GM12878 (cell line): Measurements from ENCODE around the gene PTPRD. TPM values are rescaled to one million over a fixed set of nuclear protein-coding genes. Genes with fewer than 3 reads are reported as not detected.

ENCODE experiments used
- ATAC-seq: fragments of 200-7000 bp; cut with Tn5 transposase; 3 replicates; pipeline ENCODE4 v1.9.1; 2020; ENCODE audit warnings: mild to moderate bottlenecking, moderate library complexity
- BruUV-seq: library from RNA; stranded (reverse); fragments of 400-500 nt; replicated peaks from 2 replicates; lab custom pipeline; 2021; lab: Mats Ljungman, UMichigan
- CTCF ChIA-PET: fragments of 300-600 bp; sonication (Branson Sonifier 250); formaldehyde crosslinking; extraction: SDS; loops from one replicate; lab custom pipeline; 2021; ENCODE audit warnings: inconsistent platforms; lab: Yijun Ruan, JAX
- POLR2A ChIA-PET: fragments of 350-600 bp; formaldehyde crosslinking; extraction: SDS; loops from one replicate; lab custom pipeline; 2021; ENCODE audit warnings: inconsistent platforms; lab: Charles Lee
- RAD21 ChIA-PET: fragments of 300-600 bp; sonication (Branson Sonifier 250); formaldehyde crosslinking; loops from one replicate; lab custom pipeline; 2023; ENCODE audit warnings: antibody characterized with exemption; ENCODE audit not compliant: unreplicated experiment; lab: Charles Lee
- SMC1A ChIA-PET: fragments of 300-600 bp; sonication (Branson Sonifier 250); formaldehyde crosslinking; loops from one replicate; lab custom pipeline; 2023; ENCODE audit not compliant: unreplicated experiment, uncharacterized antibody; lab: Charles Lee
- DNase-seq: peaks from one replicate; pipeline ENCODE4 v3.0.0-alpha.2; 2011; ENCODE audit warnings: low read depth, low spot score
- FAIRE-seq: peaks from 3 replicates; lab custom pipeline; 2011; peaks lifted over from hg19 to GRCh38; lab: Jason Lieb, UNC
- H2AFZ ChIP-seq: 2 replicates; pipeline ENCODE4 v1.6.0; 2011; ENCODE audit warnings: low read depth, low read length, control low read depth; ENCODE audit not compliant: control insufficient read depth
- H3K27ac ChIP-seq: 2 replicates; pipeline ENCODE4 v1.5.1; 2011; ENCODE audit warnings: control low read depth; ENCODE audit not compliant: control insufficient read depth, insufficient read depth
- H3K27me3 ChIP-seq, 2 experiments: replicated peaks in 1 of 2; 2 replicates each; pipeline versions ENCODE4 v1.6.0 to v1.6.1; 2011; ENCODE audit warnings: low read length in 1 of 2; ENCODE audit not compliant: control insufficient read depth in 2 of 2, insufficient read depth in 2 of 2
- H3K36me3 ChIP-seq, 2 experiments: 2 replicates each; pipeline ENCODE4 v1.5.1; 2011; ENCODE audit warnings: low read length in 1 of 2; ENCODE audit not compliant: control insufficient read depth in 2 of 2, insufficient read depth in 2 of 2
- H3K4me1 ChIP-seq: 2 replicates; pipeline ENCODE4 v1.6.1; 2011; ENCODE audit warnings: mild to moderate bottlenecking, low read length, moderate library complexity, mixed read lengths; ENCODE audit not compliant: control insufficient read depth, insufficient read depth
- H3K4me2 ChIP-seq: 2 replicates; pipeline ENCODE4 v1.6.0; 2011; ENCODE audit warnings: control low read depth; ENCODE audit not compliant: control insufficient read depth, insufficient read depth
- H3K4me3 ChIP-seq: fragments of 200-600 bp; sonication (generic); 2 replicates; pipeline ENCODE4 v1.5.1; 2016
- H3K79me2 ChIP-seq: 2 replicates; pipeline ENCODE4 v1.6.0; 2011; ENCODE audit warnings: low read length; ENCODE audit not compliant: control insufficient read depth, insufficient read depth
- H3K9ac ChIP-seq: 2 replicates; pipeline ENCODE4 v1.8.0; 2011; ENCODE audit warnings: low read length, control low read depth, mixed read lengths; ENCODE audit not compliant: control insufficient read depth, insufficient read depth
- H3K9me3 ChIP-seq: replicated peaks from 3 replicates; pipeline ENCODE4 v1.5.1; 2011; ENCODE audit warnings: mild to moderate bottlenecking, low read length; ENCODE audit not compliant: control insufficient read depth, insufficient read depth
- H4K20me1 ChIP-seq: 2 replicates; pipeline ENCODE4 v1.6.0; 2011; ENCODE audit not compliant: control insufficient read depth, insufficient read depth
- BACH1 ChIP-seq: fragments of 450-650 bp; IDR thresholded peaks from 2 replicates; pipeline ENCODE4 v1.6.1; 2017; ENCODE audit warnings: mild to moderate bottlenecking, borderline replicate concordance
- BCL11A ChIP-seq: IDR thresholded peaks from 2 replicates; pipeline ENCODE4 v1.6.1; 2011; ENCODE audit warnings: low read depth, low read length
- FOXK2 ChIP-seq: fragments of 450-650 bp; IDR thresholded peaks from 2 replicates; pipeline ENCODE4 v1.6.1; 2017; ENCODE audit warnings: mild to moderate bottlenecking, moderate library complexity
- GATAD2B ChIP-seq: fragments of 450-650 bp; conservative IDR thresholded peaks from 2 replicates; pipeline ENCODE4 v1.6.1; 2017; ENCODE audit warnings: low read depth, mild to moderate bottlenecking, moderate library complexity
- IRF4 ChIP-seq: IDR thresholded peaks from 2 replicates; pipeline ENCODE4 v1.6.1; 2011; ENCODE audit warnings: low read depth, low read length
- JUNB ChIP-seq: IDR thresholded peaks from 2 replicates; pipeline ENCODE4 v1.6.1; 2016; ENCODE audit warnings: antibody characterized with exemption, mild to moderate bottlenecking
- KDM1A ChIP-seq: fragments of 200-600 bp; sonication (generic); IDR thresholded peaks from 2 replicates; pipeline ENCODE4 v1.6.1; 2016; ENCODE audit warnings: borderline replicate concordance
- MTA2 ChIP-seq: fragments of 450-650 bp; IDR thresholded peaks from 2 replicates; pipeline ENCODE4 v1.6.1; 2016; ENCODE audit warnings: low read depth, mild to moderate bottlenecking, moderate library complexity
- NR2C2 ChIP-seq: IDR thresholded peaks from 2 replicates; pipeline ENCODE4 v1.6.1; 2011; ENCODE audit warnings: borderline replicate concordance, low read depth; ENCODE audit not compliant: control insufficient read depth, insufficient read length
- POU2F2 ChIP-seq: IDR thresholded peaks from 3 replicates; pipeline ENCODE4 v1.6.1; 2011; ENCODE audit warnings: low read depth, mild to moderate bottlenecking, low read length, borderline replicate concordance
- ZZZ3 ChIP-seq: IDR thresholded peaks from 2 replicates; pipeline ENCODE4 v1.6.1; 2011; ENCODE audit warnings: low read depth; ENCODE audit not compliant: control insufficient read depth, insufficient read length
- WGBS: methylation state at CpG from one replicate; pipeline ENCODE4 v1.1.6; 2016; ENCODE audit warnings: low lambda C conversion rate; ENCODE audit not compliant: insufficient replicate concordance, insufficient coverage; ENCODE audit errors: missing lambda C conversion rate; 5-methylcytosine and 5-hydroxymethylcytosine counted together
- in situ Hi-C: fragments of 300-500 bp; cut with MboI; formaldehyde crosslinking; loops from 9 replicates; pipeline ENCODE4 v1.14.3; 2018; ENCODE audit warnings: mixed read lengths
- intact Hi-C: fragments of 100-400 bp; cut with micrococcal nuclease; formaldehyde crosslinking; loops from one replicate; pipeline ENCODE4 v1.14.2; 2022; ENCODE audit not compliant: unreplicated experiment
- polyA plus RNA-seq, 11 experiments: library from polyadenylated mRNA; depleted of rRNA in 4 of 11; unstranded in 6 of 11; stranded (reverse) in 5 of 11; fragments of >200 nt; fragmentation: Nextera tagmentation in 4 of 11; fragmentation: Illumina TruSeq in 1 of 11; extraction: Ambion mirVana in 4 of 11; extraction: Trizol in 1 of 11; gene quantifications; 1 replicate in 1 of 11; 2 replicates in 10 of 11; pipeline versions ENCODE4 v1.2.1 to v1.2.3, GENCODE V29; 2011 to 2016; ENCODE audit warnings: inconsistent platforms in 2 of 11, missing spikeins in 2 of 11, low read depth in 1 of 11
- total RNA-seq, 4 experiments: library from RNA; depleted of rRNA in 3 of 4; stranded (reverse); fragments of >200 nt in 3 of 4; fragmentation: Illumina TruSeq in 1 of 4; extraction: Trizol in 1 of 4; gene quantifications; 2 replicates each; pipeline versions ENCODE4 v1.2.1 to v1.2.3, GENCODE V29; 2013 to 2021
- TF ChIP-seq, protein P1 (sequence below): IDR thresholded peaks from 2 replicates; pipeline ENCODE4 v1.6.1; 2011; ENCODE audit warnings: borderline replicate concordance, low read depth, mild to moderate bottlenecking, moderate library complexity, low read length; ENCODE audit not compliant: insufficient read depth, poor library complexity, severe bottlenecking

Gene PTPRD
- total and polyA plus RNA-seq, 10 of the 15 experiments (the other 5 are each of a cell fraction or from before 2014, with no cell fraction given), result under 0.01 to 0.05 (median 0.01) TPM; not detected in 7

DNA sequence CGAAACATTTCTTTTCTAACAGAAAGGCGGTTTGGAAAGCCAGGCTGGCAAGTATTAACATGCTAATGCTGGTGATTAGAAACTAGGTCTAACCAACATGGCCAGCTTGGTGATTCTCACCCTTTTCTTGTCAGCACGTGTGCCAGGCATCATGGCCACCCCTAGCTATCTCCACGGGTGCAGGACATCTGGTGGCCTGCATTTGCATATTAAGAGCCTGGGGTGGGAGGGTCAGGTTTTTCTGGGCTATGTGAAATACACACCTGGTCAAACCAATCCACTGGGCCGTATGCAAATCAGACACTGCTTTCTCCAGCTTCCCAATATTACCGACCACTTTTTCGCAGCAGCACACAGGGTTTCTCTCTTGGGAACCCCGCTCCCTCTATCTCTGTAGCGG lies 612.1 kb downstream of the PTPRD start:
- no peaks in the 10 kb centered on the region for H3K79me2 ChIP-seq
- H3K9ac ChIP-seq, result no peak overlapping the region
- ChIA-PET RAD21 (no interaction called here), SMC1A (interaction anchor here (0.6 kb wide), 2 partner anchors 393 to 961 kb away, joined by 3 read pairs; no protein-coding TSS in a partner anchor), POLR2A (no interaction called here), CTCF (no interaction called here)
- FAIRE-seq (no peak), DNase-seq (no peak), ATAC-seq (no peak)
- BruUV-seq, result no TSS peak
- H3K4me3 ChIP-seq, result no peak overlapping the region
- H3K36me3 ChIP-seq, result no peaks in the 10 kb centered on the region
- no peaks in the 10 kb centered on the region for H3K4me1 ChIP-seq
- WGBS, result 42% methylated on average over 9 of the region's 9 CpGs
- no peaks in the 10 kb centered on the region for H3K9me3 ChIP-seq
- H3K27ac ChIP-seq, result no peak overlapping the region
- in situ Hi-C loops, result no loop called here
- no peaks in the 10 kb centered on the region for H3K27me3 ChIP-seq
- no peak overlapping the region for H2AFZ ChIP-seq
- H4K20me1 ChIP-seq, result no peaks in the 10 kb centered on the region
- intact Hi-C loops, result no loop called here
- TF ChIP-seq GATAD2B, result no peak
- TF ChIP-seq KDM1A, result no peak
- TF ChIP-seq BCL11A, result no peak
- no peak for TF ChIP-seq JUNB
- no peak for TF ChIP-seq IRF4
- TF ChIP-seq, protein P1, sequence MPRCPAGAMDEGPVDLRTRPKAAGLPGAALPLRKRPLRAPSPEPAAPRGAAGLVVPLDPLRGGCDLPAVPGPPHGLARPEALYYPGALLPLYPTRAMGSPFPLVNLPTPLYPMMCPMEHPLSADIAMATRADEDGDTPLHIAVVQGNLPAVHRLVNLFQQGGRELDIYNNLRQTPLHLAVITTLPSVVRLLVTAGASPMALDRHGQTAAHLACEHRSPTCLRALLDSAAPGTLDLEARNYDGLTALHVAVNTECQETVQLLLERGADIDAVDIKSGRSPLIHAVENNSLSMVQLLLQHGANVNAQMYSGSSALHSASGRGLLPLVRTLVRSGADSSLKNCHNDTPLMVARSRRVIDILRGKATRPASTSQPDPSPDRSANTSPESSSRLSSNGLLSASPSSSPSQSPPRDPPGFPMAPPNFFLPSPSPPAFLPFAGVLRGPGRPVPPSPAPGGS, result no peak
- no peak for TF ChIP-seq NR2C2
- TF ChIP-seq FOXK2, result no peak
- no peak for TF ChIP-seq POU2F2
- no peak for TF ChIP-seq MTA2
- TF ChIP-seq BACH1, result no peak
- TF ChIP-seq ZZZ3, result no peak
- no peak overlapping the region for H3K4me2 ChIP-seq
